Stimulated activated CD8-positive, alpha-beta memory T cell treated with anti-CD3 and anti-CD28 coated beads, Interleukin-2, amount 100 ng/mL, for 1 hour (primary cell): ENCODE results near the gene WSB1.
"Not testable (repeated sequence)": the region's sequence is repeated elsewhere in the genome, so short reads cannot be mapped to it uniquely, and the experiment has no call there.

Source experiments
- DNase-seq, 2 donors: peaks; one replicate each; pipeline ENCODE4 v3.0.0-alpha.2; 2020; ENCODE audit warnings: low read depth in 2 of 2

Gene WSB1

DNA sequence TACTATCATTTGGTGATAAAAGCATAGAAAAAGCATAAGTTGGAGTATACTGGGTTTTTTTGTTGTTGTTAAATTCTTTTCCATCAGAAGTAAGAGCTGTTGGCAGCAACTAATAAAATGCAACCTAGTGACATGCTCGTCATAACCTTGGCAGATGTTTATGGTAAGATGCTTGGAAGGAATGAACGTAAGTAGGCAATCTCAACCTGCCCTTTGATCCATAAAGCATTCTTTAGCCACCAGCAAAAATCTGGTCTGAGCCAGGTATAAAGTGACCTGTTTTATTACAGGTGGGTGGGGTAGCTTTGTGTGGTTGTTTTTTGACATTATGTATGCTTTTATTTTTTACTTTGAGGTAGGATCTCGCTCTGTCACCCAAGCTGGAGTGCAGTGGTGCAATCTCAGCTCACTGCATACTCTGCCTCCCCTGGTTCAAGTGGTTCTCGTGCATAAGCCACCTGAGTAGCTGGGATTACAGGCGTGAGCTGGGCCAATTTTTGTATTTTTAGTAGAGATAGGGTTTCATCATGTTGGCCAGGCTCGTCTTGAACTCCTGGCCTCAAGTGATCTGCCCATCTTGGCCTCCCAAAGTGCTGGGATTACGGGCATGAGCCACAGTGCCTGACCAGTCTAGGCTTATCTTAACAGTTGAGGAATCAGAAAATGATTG is 22.0 kb downstream of the WSB1 start:
- no peak for DNase-seq

DNA sequence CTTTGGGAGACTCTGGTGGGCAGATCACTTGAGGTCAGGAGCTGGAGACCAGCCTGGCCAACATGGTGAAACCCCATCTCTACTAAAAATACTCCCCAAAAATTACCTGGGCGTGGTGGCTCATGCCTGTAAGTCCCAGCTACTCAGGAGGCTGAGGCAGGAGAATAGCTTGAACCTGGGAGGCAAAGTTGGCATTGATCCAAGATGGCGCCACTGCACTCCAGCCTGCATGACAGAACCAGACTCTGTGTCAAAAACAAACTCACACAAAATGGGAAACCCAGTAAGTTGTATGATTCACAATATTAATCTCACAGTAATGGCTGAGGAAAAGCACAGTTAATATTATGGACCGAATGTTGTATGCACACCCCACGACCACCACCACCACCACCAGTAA is 24.3 kb downstream of the WSB1 start:
- DNase-seq = no peak

DNA sequence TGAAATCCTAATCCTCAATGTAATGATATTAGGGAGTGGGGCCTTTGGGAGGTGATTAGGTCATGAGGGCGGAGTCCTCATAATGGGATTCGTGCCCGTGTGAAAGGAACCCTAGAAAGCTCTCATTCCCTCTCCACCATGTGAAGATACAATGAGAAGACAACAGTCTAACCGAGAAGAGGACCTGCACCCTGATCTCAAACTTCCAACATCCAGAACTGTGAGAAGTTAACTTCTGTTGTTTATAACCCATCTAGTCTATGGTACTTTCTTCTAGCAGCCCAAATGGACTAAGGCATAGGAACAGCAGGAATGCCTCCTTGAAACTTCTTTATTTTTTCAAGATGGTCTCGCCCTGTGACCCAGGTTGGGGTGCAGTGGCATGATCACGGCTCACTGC is 24.7 kb downstream of the WSB1 start:
- no peak for DNase-seq

DNA sequence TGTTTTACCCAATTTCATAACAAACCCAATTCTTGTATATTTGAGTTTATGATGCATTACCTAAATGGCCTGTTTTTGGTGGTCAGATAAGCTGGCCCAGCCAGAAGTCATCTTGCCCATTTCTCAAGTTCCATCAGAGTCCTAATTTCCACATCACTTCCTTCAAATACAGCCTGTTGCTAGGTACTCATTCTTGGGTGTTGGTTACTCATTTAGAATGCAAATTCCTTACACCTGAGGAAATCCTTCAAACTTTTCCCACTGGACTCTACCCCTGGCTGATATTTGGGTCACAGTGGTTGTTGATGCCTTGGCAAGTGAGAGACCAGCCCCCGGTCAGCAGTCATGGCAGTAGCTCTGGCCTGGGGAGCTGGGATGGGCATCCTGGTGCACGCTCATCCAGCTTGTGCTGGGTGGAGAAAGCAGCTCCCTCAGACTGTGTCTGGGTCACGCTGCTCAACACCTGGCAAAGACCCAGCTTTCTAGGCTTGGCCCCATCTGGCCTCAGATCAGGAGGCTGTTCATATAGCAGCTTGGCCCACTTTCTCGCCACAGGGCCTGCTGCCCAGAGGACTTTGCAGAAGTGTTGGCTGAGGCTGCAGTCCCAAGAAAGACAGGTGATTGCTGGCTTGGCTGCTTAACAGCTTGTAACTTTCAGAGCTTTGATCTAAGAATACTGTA is 25.8 kb downstream of the WSB1 start:
- DNase-seq = no peak

DNA sequence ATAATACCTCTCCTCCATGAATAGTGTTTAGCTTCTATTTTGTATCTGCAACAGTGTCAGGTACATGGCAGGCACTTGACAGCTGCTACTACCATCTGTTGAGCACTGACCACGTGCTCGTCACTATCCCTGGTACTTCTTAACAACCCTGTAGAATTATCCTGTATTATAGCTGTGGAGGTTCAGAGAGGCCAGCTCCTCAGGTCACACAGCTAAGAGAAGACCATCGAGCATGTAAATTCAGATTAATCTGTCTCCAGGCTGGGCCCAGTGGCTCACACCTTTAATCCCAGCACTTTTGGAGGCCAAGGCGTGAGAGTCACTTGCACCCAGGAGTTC is 26.3 kb downstream of the WSB1 start:
- DNase-seq = no peak

DNA sequence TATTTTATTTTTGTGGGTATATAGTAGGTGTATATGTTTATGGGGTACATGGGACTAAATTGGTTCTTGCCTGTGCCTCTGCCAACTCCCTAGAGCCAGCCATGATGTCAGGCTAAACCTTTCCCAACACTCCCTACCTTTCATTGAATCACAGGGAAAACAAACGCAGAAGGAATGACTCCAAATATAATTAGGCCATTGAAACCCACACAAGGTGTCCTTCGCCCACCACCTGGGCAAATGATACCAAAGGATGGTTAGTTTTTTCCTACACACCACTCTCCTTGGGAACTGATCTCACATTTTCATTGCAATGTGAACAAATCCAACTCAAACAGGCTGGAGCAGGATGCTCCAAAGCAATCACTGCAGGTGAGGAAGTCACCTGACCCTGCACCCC is 27.5 kb downstream of the WSB1 start:
- DNase-seq = no peak

DNA sequence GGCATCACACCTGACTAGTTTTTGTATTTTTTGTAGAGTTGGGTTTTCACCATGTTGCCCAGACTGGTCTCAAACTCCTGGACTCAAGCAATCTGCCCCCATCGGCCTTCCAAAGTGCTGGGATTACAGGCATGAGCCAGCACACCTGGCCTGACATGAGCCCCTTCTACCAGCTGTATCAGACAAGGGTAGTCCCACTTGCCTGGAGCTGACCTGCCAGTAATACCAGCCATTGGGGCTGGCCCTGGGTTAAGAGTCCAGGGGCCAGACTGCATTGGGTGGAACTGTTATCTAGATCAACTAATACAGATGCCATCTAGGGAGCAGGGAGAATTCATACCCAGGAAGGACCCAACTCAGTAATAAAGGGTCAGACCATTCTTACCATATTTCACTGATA is 28.1 kb downstream of the WSB1 start:
- DNase-seq = no peak

DNA sequence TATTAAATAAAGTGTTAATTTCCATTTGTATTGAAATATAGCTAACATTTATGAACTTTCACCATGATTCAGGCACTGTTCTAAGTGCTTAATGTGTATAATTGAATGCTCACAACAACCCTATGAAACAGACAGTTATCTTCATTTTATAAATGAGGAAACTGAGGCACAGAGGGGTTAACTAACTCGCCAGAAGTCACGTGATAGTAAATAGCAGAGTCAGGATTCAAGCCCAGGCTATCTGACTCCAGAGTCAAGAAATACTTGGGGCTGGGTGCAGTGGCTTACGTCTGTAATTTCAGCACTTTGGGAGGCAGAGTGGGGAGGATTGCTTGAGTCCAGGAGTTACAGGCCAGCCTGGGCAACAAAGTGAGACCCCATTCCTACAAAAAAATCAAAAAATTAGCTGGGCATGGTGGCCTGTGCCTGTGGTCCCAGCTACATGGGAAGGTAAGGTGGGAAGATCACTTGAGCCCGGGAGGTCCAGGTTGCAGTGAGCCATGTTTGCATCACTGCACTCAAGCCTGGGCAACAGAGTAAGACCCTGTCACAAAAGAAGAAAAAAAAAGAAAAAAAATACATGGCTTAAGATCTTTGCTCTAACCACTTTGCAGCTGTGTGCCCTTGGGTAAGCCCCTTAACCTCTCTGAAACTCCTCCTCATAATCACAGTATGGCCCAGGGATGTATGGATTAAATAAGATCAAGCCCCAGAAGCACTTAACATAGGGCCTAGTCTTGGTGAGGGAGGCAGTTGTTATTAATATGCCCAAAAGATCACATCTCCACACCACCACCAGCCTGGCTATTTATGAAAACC is 29.0 kb downstream of the WSB1 start:
- no peak for DNase-seq

DNA sequence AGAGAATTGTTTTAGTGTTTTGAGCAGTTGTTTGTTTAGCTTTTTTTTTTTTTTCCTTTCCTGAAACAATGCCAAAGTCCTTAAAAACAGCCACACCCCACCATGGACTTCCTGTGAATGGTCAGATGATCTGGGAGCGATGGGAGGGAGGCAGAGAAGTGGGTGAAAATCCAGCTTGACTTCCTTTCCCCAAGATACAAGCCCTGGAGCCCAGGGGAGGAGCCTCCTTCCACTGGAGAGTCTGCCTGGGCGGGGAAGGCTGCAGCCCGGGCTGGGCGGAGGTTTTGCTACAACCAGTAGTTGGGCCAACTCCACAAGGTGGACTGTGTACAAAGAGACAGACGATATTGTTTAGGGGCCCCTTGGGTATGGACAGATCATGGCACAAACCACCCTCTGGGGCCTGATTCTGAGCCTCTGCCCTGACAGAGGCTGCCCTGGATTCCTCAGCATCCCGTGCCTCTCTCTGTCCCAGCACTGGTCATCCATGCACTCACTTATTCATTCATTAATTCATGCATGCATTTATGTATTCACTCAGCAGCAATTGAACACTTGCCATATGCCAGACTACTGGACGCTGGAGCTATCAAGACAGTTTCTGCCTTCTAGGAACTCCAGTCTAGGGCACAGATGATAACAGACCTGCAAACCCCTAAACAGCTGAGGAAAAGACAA is 29.8 kb downstream of the WSB1 start:
- no peak for DNase-seq

DNA sequence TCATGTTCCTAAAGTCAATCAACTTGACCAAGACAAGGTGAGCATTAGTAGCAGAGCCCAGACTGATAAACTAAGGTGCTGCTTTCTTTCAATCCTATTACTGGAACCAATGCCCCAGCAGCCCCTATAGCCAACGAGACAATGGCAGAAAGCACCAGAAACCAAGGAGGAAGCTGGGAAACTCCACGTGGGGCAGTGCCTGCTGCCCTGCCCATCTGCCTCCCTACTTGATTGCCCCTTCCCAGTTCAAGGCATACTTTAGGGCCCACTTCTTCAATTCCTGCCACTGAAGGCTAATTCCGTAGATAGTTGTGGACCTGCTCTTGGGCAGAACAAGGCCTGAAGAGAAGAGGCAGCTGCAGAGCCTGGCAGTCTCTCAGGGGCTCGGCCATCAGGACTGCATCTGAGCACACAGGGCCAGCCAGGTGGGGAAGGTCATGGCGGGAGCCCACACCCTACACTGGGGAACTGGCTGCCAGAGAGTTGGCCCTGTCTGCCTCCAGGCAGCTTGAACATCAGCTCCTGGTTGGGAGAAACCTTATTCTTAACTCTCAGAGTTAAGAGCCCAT is 30.9 kb downstream of the WSB1 start:
- DNase-seq = no peak

DNA sequence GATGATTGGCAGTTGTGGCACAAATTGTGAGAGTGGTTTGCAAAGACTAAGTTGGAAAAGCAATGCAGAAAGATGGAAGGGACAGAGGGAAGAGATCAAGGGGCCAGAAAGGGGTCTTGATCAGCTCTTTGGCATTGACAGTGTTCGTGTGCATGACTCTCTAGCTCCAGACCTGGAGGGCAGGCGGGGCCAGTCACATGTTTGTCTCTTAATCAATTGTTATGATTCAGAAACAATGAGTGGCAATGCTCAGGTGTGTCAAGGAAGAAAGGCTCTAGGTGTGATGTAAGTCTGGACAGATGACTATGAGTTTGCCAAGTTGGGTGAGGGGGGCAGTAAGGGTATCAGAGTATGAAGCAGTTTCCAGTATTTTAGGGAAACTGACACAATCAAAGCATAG is 32.1 kb downstream of the WSB1 start:
- DNase-seq = no peak

DNA sequence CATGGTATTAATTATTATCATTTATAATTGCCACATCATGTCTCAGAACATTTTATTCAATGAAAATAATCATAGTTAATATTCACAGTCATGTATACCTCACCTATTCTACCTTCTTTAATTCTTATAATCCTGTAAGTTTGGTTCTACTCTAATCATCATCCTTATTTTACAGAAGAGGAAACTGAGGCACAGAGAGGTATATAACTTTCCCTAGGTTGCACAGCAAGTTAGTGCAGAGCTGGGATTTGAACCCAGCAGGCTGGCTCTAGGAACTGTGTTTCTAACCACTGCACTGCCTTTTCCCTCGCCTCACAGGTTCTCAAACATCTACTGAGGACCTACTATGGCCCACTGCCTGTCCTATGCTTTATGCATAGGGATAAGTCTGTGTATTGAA is 32.7 kb downstream of the WSB1 start:
- no peak for DNase-seq

DNA sequence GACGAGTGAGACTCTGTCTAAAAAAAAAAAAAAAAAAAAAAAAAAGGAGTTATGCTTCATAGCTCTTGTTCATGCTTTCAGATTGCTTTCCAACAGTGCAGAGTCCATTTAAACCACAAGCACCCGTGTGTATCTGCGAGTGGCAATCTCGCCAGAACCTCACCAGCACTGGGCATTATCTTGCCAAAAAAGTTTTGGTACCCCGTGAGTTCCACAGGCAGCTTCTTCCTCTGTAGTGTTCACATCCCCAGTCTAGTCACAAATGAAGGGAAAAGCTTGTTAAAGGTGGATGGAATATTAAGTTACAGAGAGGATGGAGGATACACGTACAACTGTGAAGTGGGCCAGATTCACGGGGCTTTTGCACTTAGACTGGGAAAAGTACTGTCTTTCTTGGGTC is 33.5 kb downstream of the WSB1 start:
- no peak for DNase-seq

DNA sequence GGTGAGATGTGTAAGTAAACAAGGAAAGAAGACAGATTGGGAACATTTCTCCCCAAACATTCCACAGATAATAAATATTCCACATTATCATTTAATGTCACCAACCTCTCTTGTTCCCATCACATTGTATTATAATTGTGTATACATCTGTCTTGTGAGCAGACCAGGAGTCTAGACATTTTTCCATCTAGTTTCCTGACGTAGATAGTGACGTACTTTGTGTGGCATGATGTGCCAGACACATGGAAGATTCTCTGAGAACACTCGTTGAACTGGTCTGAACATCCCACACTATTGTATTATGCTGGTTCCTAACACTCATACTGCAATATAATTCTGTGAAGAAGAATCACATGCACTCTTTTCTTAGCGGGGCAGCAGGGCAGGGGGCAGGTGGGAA is 34.0 kb downstream of the WSB1 start:
- no peak for DNase-seq

DNA sequence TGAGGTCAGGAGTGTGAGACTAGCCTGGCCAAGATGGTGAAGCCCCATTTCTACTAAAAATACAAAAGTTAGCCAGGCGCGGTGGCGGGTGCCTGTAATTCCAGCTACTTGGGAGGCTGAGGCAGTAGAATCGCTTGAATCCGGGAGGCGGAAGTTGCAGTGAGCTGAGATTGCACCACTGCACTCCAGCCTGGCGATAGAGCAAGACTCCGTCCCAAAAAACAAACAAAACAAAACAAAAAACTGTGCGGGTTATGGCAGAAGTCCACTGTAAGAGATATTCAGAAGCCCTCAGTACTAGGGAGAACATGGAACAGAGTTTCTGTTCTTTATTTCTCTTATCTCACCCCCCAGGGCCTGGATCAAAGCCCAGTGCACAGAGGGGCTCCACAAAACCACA is 34.8 kb downstream of the WSB1 start:
- DNase-seq = not testable (repeated sequence)

DNA sequence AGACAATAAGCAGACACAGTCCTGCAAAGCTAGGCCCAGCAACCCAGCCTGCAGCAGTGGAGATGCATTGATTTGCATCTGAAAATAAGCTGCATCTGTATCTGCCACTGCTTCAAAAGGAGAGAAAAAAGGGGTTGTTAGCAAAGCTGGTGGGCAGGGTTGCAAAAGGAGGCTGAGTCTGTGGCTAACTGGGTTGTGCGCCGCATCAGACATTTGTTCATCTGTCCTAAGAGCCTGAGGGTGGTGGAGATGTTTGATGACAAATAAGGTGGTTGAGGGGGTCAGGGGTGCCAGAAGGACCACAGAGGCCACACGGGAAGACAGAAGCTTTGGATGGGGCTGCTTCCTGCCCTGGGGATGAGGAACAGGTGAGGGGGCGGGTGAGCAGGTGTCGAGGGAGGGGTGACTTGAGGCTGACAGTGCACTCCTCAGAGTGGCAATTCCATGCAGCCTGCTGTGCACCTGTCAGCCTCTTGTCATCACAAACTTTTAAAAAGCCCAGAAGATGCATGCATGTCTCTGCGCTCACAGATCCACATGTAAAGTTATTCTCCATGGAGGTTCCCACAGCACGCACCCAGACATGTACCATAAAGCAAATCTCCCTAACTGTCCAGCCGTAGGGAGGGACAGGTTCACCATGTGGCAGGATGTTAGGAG is 35.4 kb downstream of the WSB1 start:
- DNase-seq = no peak

DNA sequence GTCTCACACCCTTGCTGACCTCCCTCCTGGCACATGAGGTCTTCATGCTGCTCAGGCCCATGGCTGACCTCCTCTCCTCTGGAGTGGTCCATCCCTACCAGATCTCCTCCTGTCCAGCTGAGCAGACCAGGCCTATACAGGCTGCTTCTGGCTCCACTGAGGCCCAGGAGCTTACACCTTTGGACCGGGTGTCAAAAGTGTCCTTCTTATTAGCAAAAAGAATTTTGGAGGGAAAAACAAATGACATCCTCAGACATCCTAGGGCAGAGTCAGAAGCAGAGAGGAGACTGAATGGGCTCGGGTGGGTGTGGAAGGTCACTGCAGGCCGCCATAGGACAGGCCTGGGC is 38.1 kb downstream of the WSB1 start:
- no peak for DNase-seq

DNA sequence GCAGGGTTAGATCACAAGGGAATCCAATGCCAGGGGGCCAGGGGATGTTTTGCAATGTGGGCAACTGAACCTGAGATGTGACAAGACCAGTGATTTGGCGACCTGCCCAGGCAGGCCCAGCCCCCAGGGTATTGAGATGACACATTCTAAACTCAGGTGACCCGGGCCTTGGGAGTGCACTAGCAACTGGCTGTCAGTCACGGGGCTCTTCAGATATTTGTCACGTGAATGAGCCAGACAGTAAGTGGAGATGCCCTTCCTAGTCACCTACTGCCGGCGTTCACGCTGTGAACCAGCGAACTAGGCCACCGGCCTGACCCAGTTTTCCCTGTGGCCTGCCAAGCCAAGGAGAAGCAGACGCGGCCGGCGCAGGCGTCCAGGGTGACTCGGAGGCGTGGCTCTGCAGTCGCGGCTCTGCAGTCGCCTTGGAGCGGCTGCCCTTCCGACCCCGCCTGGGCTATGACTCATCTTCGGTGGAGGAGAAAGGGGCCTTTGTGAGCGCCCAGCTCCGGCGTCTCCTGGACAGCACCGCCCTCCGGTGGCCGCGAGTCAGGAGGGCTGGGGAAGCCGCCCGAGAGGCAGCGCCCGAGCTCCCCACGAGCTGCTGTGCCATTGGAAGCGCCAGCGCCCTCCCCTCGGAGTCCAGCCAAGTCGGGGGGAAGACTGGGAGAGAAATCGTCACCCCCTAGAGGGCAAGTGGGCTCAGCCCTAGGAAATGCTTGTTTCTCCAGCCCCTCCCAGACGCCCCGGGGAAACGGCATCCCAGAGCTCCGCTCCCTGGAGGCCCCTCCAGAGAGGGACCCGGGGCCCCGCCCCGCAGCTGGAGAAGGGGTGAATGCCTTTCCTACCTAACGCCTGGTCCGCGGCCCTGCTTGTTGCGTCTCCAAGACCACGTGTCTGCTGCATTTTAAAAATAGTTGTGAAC is 38.8 kb downstream of the WSB1 start:
- DNase-seq = peak; percentile 81 to 84

DNA sequence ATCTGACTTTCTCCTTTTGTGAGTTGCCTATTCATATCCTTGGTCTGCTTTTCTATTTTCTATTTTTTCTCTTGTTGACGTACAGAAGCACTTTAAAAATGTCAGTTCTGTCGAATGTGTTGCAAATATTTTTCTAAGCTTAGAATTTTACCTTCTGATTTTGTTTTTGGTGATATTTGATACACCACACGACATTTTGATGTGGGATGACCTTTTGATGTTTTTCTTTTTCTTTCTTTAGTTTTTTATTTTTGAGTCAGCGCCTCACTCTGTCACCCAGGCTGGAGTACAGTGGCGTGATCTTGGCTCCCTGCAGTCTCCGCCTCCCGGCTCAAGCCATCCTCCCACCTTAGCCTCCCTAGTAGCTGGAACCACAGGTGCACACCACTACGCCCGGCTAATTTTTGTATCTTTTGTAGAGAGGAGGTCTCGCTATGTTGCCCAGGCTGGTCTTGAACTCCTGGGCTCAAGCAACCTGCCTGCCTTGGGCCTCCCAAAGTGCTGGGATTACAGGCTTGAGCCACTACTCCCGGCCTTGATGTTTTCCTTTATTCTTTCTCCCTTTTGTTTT is 39.6 kb downstream of the WSB1 start:
- DNase-seq = no peak

DNA sequence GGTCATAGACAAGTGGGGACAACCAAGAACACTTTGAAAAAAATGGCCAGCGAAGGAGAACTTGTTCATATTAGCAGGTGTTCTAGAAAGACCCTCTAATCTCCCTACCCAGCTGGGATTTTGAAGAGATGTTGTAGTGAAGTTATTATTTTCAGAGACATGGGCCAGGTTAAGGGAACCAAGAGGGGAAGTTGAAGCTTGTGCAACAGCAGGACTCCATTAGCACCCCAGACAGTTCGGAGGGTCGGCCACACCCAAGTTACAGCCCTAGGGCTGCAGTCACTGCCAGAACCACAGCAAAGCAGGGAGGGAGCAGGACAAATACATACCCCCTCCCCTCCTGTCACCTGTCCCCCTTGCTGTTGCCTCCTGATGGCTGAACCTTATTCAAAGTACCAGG is 42.3 kb downstream of the WSB1 start:
- DNase-seq = no peak
